Cardiac fibroblast (primary cell): ENCODE results near the gene CBL.
A peak's percentile ranks its signal among the peaks of the same experiment; 100 is the strongest.

Experiments
- DNase-seq, 2 donors: peaks; one replicate each; pipeline versions ENCODE4 v3.0.0 to v3.0.0-alpha.2; 2010; ENCODE audit warnings: low read depth in 2 of 2
- H3K4me3 ChIP-seq, 2 donors: replicated peaks in 1 of 2; 1 replicate in 1 of 2; 2 replicates in 1 of 2; pipeline ENCODE4 v1.5.1; 2011; ENCODE audit warnings: low read depth in 2 of 2, low read length in 2 of 2, mild to moderate bottlenecking in 2 of 2, moderate library complexity in 1 of 2
- TF ChIP-seq, protein P1 (sequence below): IDR thresholded peaks from one replicate; pipeline ENCODE4 v1.5.1; 2011; ENCODE audit warnings: low read depth, mild to moderate bottlenecking, low read length, inconsistent platforms

CBL gene

DNA sequence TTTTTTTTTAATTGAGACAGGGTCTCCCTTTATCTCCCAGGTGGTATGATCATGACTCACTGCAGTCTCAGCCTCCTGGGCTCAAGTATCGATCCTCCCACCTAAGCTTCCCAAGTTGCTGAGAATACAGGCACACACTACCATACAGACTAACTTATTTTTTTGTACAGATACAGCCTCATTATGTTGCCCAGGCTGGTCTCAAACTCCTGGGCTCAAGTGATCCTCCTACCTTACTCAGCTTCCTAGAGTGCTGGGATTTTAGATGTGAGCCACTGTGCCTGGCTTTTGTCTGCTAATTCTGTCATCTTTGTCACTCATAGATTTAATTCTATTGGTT is 43.5 kb downstream of the CBL start:
- H3K4me3 ChIP-seq: no peak overlapping the region
- TF ChIP-seq, protein P1, sequence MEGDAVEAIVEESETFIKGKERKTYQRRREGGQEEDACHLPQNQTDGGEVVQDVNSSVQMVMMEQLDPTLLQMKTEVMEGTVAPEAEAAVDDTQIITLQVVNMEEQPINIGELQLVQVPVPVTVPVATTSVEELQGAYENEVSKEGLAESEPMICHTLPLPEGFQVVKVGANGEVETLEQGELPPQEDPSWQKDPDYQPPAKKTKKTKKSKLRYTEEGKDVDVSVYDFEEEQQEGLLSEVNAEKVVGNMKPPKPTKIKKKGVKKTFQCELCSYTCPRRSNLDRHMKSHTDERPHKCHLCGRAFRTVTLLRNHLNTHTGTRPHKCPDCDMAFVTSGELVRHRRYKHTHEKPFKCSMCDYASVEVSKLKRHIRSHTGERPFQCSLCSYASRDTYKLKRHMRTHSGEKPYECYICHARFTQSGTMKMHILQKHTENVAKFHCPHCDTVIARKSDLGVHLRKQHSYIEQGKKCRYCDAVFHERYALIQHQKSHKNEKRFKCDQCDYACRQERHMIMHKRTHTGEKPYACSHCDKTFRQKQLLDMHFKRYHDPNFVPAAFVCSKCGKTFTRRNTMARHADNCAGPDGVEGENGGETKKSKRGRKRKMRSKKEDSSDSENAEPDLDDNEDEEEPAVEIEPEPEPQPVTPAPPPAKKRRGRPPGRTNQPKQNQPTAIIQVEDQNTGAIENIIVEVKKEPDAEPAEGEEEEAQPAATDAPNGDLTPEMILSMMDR: no peak
- no peak for DNase-seq

DNA sequence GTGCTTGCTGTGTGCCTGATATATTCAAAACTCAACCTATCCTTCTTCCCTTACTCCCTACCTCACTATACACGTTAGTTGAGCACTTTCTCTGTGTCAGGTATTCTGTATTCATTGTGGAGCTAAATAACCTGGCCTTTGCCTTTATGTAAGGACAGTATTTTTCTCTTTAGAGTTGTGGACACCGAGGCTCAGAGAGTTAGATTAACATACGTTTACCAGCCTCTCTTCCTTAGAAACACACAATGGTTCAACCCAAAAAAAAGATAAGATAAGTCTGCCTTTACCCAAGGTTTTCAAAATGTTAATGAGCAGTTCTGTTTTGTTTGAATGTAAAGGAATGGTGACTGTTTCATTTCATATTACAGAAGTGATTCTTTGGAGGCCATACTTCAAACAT is 45.0 kb downstream of the CBL start:
- DNase-seq: no peak
- TF ChIP-seq, protein P1: no peak
- no peak overlapping the region for H3K4me3 ChIP-seq

DNA sequence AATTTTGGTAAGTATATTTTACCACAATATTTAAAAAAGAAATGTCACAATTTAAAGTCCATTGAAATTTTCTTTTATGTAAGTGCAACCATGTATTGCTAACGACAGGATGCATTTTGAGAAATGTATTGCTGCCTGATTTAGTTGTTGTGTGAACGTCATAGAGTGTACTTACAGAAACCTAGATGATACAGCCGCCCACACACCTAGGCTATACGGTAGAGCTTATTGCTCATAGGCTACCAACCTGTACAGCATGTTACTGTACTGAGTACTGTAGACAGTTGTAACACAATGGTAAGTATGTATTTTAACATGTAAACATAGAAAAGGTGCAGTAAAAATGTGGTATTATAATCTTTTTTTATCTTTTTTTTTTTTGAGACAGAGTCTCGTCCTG is 48.1 kb downstream of the CBL start:
- no peak for DNase-seq
- TF ChIP-seq, protein P1: no peak
- no peak overlapping the region for H3K4me3 ChIP-seq

DNA sequence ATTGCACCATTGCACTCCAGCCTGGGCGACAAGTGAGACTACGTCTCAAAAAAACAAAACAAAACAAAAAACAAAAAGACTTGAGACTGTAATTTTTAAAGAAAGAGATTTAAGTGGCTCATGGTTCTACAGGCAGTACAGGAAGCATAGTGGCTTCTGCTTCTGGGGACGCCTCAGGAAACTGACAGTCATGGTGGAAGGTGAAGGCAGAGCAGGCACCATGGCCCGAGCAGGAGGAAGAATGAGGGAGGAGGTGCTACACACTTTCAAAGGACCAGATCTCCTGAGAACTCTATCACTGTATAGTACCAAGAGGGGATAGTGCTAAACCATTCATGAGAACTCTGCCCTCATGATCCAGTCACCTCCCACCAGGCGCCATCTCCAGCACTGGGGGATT is 52.0 kb downstream of the CBL start:
- H3K4me3 ChIP-seq: no peak overlapping the region
- TF ChIP-seq, protein P1: no peak
- DNase-seq: no peak

DNA sequence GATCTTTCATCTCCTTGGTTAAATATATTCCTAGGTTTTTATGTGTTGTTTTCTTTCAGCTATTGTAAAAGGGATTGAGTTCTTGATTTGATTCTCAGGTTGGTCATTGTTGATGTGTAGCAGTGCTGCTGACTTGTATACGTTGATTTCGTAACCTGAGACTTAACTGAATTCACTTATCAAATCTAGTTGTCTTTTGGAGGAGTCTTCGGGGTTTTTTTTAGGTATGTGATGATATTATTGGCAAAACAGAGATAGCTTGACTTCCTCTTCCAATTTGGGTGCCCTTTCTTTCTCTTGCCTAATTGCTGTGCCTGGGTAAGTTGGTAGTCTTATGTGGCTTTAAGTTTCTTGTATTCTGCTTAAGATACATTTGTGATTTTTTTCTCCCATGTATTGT is 52.8 kb downstream of the CBL start:
- TF ChIP-seq, protein P1: no peak
- no peak for DNase-seq
- H3K4me3 ChIP-seq: no peak overlapping the region

DNA sequence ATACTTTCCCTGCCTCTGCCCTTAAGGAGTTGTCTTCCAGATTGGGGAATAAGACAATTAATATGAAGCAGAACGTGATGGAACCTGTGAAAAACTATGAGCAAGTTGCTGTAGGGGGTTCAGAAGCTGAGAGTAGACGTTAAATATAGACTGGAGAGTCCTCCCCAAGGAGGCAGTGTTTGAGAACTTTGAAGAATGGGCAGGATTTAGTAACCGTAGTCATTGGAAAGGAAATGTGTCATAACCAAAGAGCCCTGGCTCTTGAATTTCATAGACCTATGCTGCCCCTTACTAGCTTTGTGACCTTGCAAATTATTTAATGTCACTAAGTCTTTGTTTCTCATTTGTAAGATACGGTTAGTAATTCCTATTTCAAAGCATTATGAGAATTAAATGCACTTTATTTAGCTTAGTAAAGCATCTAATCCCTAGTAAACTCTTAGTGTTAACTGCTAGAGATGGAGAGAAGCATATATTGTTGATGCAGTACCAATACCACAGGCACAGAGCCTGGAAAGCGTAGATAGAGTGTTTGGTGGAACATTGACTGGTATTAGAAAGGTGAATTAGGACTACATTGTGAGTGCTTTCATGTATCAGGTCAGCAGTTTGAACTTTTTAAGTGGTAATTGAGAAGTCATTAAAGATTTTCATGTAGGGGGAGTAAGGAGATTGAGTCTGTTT is 56.7 kb downstream of the CBL start:
- TF ChIP-seq, protein P1: peak; percentile 33
- DNase-seq: peak; percentile 48 to 74
- no peak overlapping the region for H3K4me3 ChIP-seq

DNA sequence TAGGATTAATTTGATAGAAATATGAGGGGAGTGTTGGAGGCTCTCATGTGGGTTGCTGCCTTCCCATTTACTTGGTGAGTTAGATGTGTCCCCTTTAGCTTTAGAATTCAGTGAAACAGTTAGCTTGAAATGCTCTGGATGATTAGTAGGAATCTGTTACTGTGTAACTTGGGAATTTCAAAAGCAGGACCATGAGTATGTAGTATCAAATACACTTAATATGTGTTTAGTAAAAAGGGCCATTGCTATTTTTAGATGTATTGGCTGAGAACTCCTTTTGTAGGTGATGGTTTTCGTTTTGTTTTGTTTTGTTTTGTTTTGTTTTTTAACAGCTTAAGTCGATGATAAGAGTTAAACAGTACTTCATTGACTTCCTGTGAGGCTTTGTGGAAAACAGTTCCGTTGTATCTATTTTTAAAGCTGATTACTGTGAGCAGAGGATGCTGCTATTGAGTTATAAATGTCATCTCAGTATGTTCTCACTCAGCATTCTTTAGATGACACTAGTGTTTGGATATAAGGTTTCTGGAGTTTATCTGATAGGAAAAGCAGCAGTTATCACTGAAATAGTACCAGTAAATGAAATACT is 57.3 kb downstream of the CBL start:
- DNase-seq: peak; percentile 18 to 22
- TF ChIP-seq, protein P1: no peak
- H3K4me3 ChIP-seq: no peak overlapping the region
